GM18907 (cell line): ENCODE data around the gene ITSN1.

Experiments
- ATAC-seq: cut with Tn5 transposase; IDR thresholded peaks from one replicate; pipeline ENCODE4 v1.9.1; 2021; ENCODE audit warnings: mild to moderate bottlenecking, moderate library complexity; ENCODE audit not compliant: unreplicated experiment

The ITSN1 gene

DNA sequence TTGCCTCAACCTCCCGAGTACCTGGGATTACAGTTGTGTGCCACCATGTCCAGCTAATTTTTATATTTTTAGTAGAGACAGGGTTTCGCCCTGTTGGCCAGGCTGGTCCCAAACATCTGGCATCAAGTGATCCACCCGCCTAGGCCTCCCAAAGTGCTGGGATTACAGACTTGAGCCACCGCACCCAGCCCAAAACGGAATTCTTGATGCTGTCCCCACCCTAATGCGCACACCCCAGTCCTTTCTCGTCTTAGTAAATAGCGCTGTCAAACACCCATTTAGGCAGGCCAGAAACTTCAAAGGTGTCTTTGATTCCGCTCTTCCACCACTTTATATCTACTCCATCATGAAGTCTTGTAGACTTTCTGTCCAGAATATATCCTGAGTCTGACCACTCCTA lies 35.1 kb downstream of the ITSN1 start:
- ATAC-seq = no peak

DNA sequence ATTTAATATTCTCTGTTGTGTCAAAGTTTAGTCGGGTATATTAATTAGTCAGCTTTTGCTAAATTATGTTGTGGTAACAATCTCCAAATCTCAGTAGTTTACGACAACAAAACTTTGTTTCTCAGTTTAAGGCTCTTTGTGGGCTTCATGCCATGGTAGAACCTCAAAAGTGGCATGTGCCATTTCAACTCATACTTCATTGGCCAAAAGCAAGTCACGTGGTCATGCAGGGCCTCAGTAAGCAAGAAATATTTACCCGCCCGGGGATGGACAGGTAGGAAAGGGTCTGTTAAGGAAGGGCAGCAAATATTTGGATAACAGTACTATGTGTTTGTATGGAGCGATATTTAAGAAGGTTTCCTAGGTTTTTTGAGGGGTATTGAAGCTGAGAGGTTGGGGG lies 38.6 kb downstream of the ITSN1 start:
- ATAC-seq = no peak

DNA sequence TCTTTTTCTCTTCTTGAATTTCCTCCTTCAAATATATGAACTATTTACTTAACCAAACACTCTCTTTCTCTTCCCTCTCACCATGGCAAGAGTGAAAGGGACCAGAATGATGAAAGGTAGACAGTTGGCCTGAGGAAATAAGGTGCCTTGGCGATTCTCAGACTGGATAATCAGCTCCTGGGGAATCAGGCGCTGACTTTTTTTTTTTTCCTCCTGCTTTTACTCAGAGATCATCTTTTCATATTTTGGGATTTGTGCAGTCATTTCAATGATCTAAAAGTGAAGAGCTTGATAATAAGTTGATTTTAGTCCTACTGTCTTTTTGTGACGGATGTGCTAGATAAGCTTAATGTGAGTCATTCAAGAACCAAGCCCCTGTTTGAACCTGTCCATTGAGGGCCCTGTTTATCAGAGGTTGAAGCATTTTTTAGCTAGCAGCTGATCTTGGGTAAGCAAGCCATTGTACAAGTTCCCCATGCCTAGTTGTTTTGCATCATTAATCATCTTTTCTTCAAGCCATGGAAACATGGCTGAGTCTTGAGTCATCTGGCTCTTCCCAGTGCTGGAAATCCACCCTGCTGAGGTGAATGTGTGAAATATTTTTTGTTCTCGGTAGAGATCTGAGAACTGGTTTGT lies 40.8 kb downstream of the ITSN1 start:
- no peak for ATAC-seq

- no peak for ATAC-seq
These were observed 41.8 kb downstream of the ITSN1 start for GRCh38 chr21:33684068-33684467.

DNA sequence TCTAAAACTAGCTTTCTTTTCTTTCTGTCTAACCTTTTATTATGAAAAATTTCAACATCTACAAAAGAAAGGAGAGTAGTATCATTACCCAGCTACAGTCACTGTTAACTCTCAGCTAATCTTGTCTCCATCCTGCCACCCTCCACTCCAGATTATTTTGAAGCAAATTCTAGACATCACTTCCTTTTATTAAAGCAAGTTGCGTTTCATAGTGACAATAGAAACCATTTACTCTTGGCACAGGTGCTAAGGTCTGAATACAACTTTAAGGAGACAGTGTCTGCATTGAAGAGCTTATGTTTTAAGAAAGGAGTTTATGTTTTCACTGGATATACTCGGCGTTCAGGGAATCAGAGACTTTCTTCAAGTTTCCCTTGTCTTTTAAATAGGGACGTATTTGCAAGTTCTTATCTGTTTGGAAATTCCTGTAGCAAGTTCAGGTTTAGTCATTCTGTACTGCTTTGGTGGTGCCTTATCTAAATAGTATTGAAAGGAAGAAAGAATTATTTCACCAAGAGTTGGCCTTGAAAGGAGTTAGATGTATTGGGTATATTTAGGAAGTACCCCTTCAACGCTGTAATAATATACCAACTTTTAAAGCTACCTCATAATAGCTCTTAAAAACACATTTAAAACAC lies 42.7 kb downstream of the ITSN1 start:
- ATAC-seq = no peak

GRCh38 chr21:33685613-33686197 lies 43.4 kb downstream of the ITSN1 start:
- ATAC-seq = no peak

DNA sequence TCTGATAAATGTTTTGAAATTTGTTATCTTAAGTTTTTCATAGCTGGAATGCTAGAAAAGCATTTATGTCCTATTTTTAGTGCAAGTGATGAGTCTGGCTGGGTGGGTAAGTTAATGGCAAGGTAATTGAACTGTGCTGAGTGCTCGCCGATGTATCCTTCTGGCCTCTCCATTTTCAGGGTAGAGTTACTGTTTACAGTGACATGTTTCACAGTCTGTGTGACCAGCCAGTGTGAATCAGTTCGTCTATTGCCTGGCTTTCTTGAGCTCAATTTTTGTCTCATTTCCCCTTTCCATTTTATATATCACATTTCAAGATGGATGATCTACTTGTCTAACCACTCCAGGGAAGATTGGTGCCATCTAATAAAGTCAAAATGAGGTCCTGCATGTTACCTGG lies 44.1 kb downstream of the ITSN1 start:
- ATAC-seq = no peak

- no peak for ATAC-seq
These were observed 45.3 kb downstream of the ITSN1 start for GRCh38 chr21:33687634-33688033.

- no peak for ATAC-seq
These were observed 46.1 kb downstream of the ITSN1 start for GRCh38 chr21:33688353-33688752.

DNA sequence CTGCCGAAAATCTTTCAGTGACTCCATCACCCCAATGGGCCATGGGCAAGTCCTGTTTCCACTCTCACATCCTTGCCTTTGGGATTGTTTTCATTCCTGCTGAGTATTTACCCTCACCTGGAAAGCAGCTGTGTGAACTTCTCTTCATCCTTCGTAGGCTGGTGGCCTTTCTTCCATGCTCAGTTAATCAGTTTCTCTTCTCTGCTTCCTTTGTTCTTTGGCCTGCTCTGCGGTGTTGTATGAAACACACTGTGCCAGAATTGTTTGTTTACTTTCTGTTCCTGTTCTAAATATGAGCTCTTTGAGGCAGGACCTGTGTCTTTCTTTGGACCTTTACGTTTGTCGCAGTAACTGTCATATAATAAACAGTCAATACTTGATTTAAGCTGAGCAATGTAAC lies 48.6 kb downstream of the ITSN1 start:
- ATAC-seq = no peak

GRCh38 chr21:33691945-33692603 lies 49.8 kb downstream of the ITSN1 start:
- no peak for ATAC-seq

DNA sequence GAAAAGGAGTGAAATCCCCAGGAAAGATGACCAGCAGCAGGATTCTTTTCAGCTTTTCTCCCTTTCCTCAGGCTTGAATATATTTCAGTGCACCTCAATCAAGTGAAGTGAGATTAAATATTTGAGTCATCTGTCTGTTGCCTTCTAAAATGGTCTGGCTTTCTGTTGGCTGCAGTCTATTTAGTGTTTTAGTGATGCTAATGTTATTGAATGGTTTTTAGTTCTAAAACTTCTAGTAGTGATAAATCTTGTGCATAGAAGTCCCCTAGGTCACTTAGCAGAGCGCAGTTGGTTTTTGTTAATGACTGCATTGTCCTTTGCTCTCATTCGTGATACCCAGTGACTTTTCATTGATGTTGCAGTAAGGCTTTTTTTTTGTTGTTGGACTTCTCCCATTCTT lies 53.5 kb downstream of the ITSN1 start:
- ATAC-seq = no peak

DNA sequence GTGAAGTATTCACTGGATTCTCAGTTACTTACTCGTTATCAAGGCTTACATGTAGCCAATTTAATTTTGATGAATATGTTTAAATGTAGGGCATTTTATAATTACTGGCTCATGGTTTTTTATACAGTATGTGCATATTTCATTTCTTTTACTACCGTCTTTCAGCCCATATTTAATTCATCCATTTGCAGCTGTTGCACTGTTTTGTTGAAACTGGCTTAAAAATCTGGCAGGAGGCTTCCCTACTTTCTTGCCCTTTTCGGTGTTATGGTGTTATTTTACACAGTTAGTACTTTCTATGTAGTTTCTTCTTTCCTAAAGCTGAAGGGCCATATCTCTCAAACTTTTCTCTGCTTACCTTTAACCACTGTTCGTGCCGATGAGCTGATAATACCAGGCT lies 54.2 kb downstream of the ITSN1 start:
- ATAC-seq = no peak

- ATAC-seq = no peak
These were observed 56.0 kb downstream of the ITSN1 start for GRCh38 chr21:33698087-33698860.

GRCh38 chr21:33699277-33699676 lies 57.0 kb downstream of the ITSN1 start:
- ATAC-seq = no peak

GRCh38 chr21:33700491-33700890 lies 58.2 kb downstream of the ITSN1 start:
- no peak for ATAC-seq

DNA sequence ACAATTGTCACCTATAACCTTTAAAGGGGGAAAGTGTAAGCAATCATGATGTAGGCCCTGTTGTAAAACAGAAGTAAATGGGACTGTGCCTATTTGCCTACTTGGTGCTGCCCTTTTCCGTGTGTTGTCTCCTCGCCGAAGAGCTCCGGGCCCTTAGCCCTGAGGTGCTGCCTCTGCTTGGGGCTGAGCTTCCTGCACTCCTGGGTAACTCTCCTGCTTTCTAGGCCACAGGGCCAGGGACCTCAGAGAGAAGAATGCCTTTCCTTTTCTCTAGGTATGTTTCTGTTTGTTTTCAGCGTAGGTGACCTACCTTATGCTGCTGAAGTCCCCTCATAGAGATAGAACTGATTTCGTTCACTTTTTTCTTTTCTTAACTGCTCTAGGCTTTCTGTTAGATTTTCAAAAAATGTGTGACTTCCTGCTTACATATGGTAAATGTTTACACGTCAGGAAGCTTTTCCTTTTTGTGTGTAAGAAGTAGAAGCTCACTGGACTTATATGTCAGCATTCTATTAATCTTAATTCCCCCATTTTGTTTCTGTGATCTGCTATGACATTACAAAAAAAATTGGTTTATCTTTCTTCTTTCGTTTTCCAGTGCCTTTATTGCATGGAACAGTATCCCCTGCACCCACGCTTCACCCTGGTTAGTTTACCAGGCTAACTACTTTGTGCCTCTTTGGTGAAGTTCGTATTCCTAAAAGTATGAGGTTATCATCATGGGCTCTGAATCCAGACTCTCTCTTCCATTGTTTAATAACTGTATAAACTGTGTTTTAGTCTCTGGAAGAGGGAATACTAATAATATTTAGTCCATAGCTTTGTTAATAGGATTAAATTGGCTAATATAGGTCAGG lies 61.7 kb downstream of the ITSN1 start:
- no peak for ATAC-seq

DNA sequence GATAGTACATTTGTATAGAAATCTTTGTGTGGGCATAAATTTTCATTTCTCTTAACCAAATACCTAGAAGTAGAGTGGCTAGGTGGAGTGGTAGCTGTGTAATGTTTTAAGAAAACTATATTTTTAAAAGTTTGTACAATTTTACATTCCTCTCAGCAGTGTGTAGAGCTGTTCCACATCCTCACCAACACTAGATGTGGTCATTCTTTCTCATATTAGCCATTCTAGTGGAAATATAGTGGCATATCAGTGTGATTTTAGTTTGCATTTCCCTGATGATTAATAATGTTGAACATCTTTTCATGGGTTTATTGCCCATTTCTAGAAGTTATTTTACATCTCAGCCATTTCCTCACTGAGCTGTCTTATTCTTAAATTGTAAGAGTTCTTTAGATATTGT lies 65.5 kb downstream of the ITSN1 start:
- no peak for ATAC-seq

DNA sequence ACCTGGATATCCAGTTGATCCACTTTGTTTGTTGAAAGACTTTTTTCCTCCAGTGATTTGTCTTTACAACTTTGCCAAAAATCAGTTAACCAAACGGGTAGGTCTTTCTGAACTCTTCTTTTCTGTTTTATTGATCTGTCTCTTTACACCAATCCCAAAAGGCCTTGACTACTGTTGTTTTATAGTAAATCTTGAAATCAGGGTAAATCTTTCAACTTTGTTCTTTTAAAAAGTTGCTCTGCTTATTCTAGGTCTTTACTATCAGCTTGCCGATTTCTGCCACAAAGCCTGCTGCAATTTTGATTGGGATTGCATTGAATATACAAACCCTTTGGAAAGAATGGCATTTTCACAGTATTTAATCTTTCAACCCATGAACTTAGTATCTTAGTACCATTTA lies 66.6 kb downstream of the ITSN1 start:
- ATAC-seq = no peak

- ATAC-seq = no peak
These were observed 69.9 kb downstream of the ITSN1 start for GRCh38 chr21:33712022-33712803.
